ENCODE measurements around the gene CEPT1.

CEPT1 gene

GRCh38 chr1:111202707-111203623 is 62.9 kb downstream of the CEPT1 start:
- TF ChIP-seq CTCF (IDR thresholded peaks at IDR 0.05): no peak

- TF ChIP-seq CTCF (IDR thresholded peaks at IDR 0.05): no peak
Observed at GRCh38 chr1:111203681-111204200, 63.7 kb downstream of the CEPT1 start.

GRCh38 chr1:111204201-111204982 is 64.4 kb downstream of the CEPT1 start:
- TF ChIP-seq CTCF (IDR thresholded peaks at IDR 0.05): no peak

- no peak for TF ChIP-seq CTCF (IDR thresholded peaks at IDR 0.05)
Observed at GRCh38 chr1:111204983-111205713, 65.1 kb downstream of the CEPT1 start.

GRCh38 chr1:111205714-111206050 is 65.7 kb downstream of the CEPT1 start:
- no peak for TF ChIP-seq CTCF (IDR thresholded peaks at IDR 0.05)

GRCh38 chr1:111208921-111209320 is 68.9 kb downstream of the CEPT1 start:
- TF ChIP-seq CTCF (IDR thresholded peaks at IDR 0.05): no peak

- no peak for TF ChIP-seq CTCF (IDR thresholded peaks at IDR 0.05)
Observed at GRCh38 chr1:111209622-111210021, 69.6 kb downstream of the CEPT1 start.

Measured in LNCAP (cell line).